Cardiac septum (tissue), 1 donor: Measurements from ENCODE around the gene GRM4. TPM values are rescaled to one million over a fixed set of nuclear protein-coding genes. Genes with fewer than 3 reads are reported as not detected.

ENCODE experiments used
- DNase-seq: peaks from one replicate; pipeline ENCODE4 v3.0.0-alpha.2; 2020; ENCODE audit warnings: low spot score
- intact Hi-C: fragments of 100-400 bp; cut with DNase I; formaldehyde crosslinking; loops from one replicate; pipeline ENCODE4 v1.14.0; 2022
- total RNA-seq: library from RNA; stranded (reverse); fragmentation: NEBNext Ultra II Directional; extraction: Animal tissue kit (Norgen Biotek cat#: 25700); gene quantifications from one replicate; pipeline ENCODE4 v1.2.1, GENCODE V29; 2021
- donor health status: DM: no; HTN: no; CAD: no.

Gene GRM4
- total RNA-seq, 1 donor from 2014 or later: not detected

- intact Hi-C loops: no loop called here
- no peak for DNase-seq
Observed at GRCh38 chr6:34095741-34096140, 50.1 kb downstream of the GRM4 start.

DNA sequence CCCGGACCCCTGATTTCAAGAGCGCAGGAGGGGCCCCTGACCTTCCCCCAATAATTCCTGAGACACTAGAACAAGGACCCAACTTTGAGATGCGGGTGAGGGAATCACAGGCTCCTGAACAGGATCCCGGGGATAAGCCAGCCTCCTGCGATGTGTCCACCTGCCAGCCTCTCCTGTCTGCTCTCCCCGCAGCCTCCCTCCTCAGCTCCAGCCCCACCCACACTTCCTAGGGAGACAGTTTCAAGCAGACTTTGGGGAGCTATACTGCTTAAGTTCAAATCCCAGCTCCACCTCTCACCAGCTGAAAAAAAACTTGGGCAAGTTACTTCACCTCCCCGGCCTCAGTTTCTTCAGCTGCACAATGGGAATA, 50.8 kb downstream of the GRM4 start:
- intact Hi-C loops: no loop called here
- DNase-seq: no peak

- no peak for DNase-seq
- intact Hi-C loops: no loop called here
Observed at GRCh38 chr6:34094474-34095135, 51.3 kb downstream of the GRM4 start.

GRCh38 chr6:34093854-34094430, 51.9 kb downstream of the GRM4 start:
- intact Hi-C loops: no loop called here

DNA sequence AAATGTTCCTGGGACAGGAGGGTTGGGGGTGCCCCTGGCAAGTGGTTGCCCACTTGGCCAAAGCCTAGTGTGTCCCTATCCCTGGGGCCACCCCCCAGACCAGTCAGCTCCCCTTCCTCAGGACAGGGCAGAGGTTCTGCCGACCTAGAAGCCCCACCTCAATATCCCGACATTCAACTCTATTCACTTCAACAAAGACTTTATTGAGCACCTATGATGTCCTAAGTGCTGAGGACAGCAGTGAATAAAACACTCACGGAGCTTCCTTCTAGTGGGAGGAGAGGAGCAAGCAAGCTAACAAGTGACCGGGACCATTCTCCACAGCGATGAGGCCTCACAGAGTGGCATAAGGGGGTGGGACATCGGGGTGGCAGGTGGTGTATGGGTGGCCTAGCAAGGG, 52.7 kb downstream of the GRM4 start:
- DNase-seq: no peak
- intact Hi-C loops: no loop called here

More at GRCh38 chr6:34093854-34094430, 51.9 kb downstream of the GRM4 start:
- DNase-seq: no peak

DNA sequence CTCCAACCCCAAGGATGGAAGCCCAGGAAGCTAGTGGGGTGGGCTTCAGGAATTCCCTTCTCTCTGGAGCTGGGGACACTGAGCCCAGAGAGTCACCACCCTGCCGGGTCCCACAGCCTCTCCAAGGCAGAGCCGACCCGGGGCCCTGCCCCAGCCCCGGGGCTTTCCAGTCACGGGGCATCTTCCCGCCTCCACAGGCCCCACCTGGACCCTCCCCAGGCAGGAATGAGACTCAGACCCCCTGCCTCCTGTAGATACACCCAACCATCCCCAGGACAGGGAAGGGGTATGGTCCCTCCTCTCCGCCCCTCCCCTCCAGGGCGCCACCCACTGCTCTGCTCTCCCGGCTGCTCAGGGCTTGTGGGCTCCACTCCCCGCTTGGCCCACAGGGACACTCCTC, 53.3 kb downstream of the GRM4 start:
- intact Hi-C loops: no loop called here
- no peak for DNase-seq

GRCh38 chr6:34090935-34091334, 55.0 kb downstream of the GRM4 start:
- no peak for DNase-seq
- intact Hi-C loops: no loop called here

DNA sequence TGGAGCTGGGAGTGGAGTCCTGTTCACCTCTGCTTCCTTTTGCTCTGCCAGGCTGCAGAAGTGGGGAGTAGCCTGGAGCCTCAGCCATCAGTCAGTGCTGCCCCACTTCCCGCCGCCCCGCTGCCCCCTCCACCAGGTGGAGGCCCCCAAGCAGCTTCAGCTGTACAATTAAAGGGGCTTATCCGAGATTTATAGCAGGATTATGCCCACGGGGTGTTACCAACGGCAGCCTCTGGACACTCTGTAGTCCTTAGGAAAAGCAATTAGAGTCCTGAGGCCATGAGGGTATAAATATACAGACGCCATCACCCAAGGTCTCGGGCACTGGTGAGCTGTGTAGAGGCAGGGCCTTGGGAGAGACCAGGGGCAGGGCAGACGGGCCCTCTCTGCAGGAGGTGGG, 55.4 kb downstream of the GRM4 start:
- intact Hi-C loops: no loop called here
- no peak for DNase-seq

DNA sequence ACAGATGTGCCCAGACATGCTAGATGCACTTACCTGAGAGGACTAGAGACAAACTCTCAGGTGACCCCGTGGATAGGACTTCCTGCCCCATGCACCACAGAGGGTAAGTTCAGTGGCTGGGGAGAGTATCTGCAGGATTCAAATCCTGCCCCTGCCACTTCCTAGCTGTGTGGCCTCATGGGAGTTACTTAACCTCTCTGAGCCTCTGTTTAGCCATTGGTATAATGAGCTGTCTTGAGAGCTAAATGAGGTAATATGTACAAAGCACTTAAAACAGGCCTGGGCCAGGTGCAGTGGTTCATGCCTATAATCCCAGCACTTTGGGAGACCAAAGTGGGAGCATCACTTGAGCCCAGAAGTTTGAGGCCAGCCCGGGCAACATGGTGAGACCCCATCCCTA, 59.3 kb downstream of the GRM4 start:
- intact Hi-C loops: no loop called here

DNA sequence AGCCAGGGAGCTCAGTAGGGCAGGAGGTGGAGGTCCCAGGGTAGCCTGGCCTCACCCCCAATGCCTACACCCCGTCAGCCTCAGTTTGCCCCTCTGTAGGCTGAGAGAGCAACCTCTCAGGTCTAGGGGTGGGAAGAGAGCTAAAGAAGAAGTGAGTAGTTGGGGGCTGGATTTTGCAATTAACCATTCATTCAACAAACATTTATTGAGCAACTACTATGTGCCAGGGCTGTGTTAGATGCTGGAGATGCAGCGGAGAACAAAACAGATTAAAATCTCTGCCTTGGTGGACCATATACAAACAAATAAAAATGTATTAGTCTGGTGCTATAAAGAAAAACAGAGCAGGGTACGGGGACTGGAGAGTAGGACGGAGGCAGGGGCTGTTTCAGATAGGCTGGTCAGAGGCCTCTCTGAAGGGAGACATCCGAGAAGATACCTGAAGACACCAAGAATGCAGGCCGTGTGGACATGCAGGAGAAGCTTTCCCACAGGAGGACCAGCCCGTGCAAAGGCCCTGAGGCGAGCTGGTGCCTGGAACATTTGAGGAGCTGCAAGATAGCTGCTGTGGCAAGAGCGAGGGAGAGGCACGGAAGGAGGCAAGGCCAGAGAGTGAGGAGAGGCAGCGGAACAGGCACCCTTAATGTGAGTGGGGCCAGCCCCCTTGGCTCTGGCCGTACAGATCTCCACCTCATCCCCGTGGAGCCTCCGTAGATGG, 60.3 kb downstream of the GRM4 start:
- no peak for DNase-seq
- intact Hi-C loops: no loop called here

More for the DNA sequence above, 59.3 kb downstream of the GRM4 start:
- DNase-seq: no peak

DNA sequence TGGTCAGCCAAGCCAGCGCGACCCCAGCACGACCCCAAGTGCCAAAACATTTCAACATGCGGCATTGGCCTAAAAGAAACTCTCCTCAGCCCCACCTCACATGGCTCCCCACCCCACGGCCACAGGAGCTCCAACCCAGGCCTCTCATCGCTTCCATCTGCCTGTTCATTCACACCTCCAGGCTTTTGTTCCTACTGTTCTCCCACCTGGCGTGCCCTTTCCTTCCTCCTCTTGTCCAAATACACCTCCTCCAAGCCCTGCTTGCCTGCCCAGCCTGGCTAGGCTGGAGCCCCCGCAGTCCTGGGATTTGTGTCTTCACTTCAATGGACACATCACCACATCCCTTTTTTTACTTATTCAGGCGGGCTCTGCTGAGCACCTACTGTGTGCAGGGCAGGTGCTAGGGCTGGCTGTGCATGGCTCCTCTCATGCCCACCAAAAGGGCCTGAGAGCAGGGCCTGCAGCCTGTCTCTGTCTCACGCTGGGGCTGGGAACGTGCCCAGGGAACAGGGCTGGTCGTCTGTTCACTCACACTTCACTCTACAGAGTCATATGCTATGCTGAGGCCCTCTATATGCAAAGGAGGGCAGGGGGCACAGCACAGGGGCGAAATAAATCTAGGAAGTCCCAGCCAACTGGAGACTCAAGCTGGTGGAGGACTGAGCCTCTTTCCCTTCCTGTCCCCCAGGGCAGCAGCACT, 61.1 kb downstream of the GRM4 start:
- intact Hi-C loops: no loop called here
- no peak for DNase-seq

DNA sequence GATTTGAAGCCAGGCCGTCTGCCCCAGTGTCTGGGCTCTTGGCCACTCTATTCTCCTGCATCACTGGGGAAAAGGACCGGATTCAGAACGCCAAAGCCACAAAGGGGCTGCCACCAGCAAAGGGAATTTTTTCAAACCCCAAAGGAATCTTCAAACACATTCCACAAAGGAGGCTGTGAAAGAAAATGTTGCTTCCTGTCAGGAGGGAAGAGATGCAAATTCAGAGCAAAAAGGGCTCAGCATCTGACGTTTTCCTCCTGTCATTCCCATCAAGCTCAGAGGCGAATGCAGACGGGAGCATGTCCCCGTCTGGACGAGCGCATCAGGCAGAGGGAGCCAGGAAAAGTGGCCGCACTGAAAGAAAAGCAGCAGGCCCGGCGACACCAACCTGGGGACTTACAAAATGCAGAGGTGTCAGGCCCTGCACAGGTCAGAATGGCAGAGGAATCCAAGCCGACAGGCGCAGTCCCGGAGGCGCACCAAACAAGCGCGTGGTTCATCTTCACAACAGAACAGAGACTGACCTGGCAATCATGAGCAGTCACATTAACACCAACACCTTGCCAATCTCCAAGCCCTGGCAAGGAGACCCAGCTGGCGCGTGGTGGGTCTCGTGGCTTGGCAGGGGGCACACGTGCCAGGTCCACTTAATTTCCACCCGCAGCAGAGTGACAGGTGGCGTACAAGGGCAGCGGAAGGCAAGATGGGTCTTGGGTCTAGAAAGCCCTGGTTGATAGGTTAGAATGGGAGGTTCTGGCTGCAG, 62.8 kb downstream of the GRM4 start:
- no peak for DNase-seq
- intact Hi-C loops: no loop called here

GRCh38 chr6:34082348-34082747, 63.5 kb downstream of the GRM4 start:
- DNase-seq: no peak
- intact Hi-C loops: no loop called here

DNA sequence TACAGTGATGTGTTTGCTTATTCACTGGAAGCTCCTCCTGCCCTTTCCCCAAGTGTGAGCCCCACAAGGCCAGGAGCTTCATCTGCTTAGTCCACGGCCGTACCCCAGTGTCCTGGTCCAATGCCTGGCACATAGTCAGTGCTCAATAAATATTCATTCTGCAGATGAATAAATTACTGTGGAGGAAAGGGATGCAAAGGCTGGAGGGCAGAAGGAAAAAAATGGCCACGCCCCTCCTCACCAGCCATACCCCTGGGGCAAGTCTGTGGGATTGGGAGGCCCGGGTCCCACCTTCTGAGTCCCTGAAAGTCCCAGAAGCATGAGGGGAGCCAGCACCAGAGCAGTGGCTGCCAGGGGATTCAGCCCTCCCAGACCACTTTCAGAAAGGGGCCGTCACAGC, 65.5 kb downstream of the GRM4 start:
- intact Hi-C loops: no loop called here
- no peak for DNase-seq

DNA sequence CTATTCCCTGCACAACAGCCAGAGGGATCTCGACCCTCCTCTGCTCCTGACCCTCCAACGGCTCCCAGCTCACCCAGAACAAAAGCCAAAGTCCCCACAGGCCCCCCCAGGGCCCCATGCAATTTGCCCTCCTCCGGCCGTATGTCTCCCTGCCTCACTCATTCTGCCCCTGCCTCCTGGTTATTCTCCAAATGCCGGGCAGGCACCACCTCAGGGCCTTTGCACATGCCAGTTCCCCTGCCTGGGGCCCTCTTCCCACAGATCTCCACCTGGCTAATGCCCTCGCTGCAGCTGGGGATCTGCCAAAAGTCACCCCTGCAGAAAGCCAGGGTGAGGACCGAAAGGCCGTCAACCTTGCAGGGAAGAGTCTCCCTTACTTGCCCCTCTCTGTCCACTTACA, 66.0 kb downstream of the GRM4 start:
- no peak for DNase-seq
- intact Hi-C loops: no loop called here

- intact Hi-C loops: no loop called here
- DNase-seq: no peak
Observed at GRCh38 chr6:34075906-34076305, 70.0 kb downstream of the GRM4 start.

DNA sequence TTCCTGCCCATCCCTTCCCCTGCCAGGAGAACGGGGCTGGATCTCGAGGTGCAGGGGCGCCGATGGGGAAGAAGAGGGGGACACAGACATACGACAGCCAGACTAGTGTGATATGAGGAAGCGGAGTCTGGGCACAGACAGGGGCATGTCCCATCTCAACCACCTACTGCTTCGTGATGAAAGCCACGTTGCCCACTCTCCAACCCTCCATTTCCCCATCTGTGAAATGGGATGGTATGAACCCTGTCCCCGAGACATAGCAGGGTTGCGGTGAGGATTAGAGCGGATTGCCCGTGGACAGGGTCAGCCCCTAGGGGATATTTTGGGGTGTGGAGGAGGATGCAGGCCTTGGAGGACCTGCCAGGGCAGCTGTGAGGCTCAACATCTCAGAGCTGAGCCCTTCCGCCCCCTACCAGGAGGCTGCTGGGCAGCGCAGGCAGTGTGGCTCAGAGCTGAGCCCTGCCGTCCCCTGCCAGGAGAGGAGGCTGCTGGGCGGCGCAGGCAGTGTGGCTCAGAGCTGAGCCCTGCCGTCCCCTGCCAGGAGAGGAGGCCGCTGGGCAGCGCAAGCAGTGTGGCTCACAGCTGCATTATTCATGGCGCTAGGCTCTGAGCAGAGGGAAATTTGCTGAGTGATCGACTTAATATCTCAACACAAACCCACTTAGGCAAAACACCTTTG, 71.7 kb downstream of the GRM4 start:
- intact Hi-C loops: no loop called here
- no peak for DNase-seq

- intact Hi-C loops: no loop called here
- DNase-seq: no peak
Observed at GRCh38 chr6:34073540-34073939, 72.3 kb downstream of the GRM4 start.

DNA sequence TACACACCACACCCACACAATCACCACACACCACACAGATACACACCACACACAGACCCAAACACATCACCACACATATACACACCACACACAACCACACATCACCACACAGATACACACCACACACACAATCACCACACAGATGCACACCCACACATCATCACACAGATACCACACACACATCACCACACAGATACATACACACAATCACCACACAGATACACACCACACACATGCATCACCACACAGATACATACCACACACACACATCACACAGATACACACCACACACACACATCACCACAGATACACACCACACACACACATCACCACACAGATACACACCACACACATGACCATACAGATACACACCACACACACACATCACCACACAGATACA, 73.2 kb downstream of the GRM4 start:
- DNase-seq: no peak
- intact Hi-C loops: no loop called here
